Tibial nerve (tissue), 4 donors: ENCODE data around the gene SLC22A12.

Source experiments
- EP300 ChIP-seq, 2 donors: sonication (generic); formaldehyde crosslinking; IDR thresholded peaks; one replicate each; pipeline ENCODE4 v1.6.1; 2017; ENCODE audit warnings: antibody characterized with exemption in 2 of 2, mild to moderate bottlenecking in 1 of 2
- POLR2A ChIP-seq, 2 donors: fragments of 450-650 bp; IDR thresholded peaks; one replicate each; pipeline ENCODE4 v1.6.1; 2017; ENCODE audit warnings: antibody characterized with exemption in 2 of 2, mild to moderate bottlenecking in 2 of 2, moderate library complexity in 2 of 2
- TF ChIP-seq, protein P1 (sequence below), 5 experiments: fragments of 200-600 bp in 3 of 5; fragments of 450-650 bp in 2 of 5; sonication (generic) in 3 of 5; IDR thresholded peaks; one replicate each; pipeline ENCODE4 v1.5.1; 2016 to 2019; ENCODE audit warnings: antibody characterized with exemption in 5 of 5, mild to moderate bottlenecking in 3 of 5, moderate library complexity in 2 of 5

DNA sequence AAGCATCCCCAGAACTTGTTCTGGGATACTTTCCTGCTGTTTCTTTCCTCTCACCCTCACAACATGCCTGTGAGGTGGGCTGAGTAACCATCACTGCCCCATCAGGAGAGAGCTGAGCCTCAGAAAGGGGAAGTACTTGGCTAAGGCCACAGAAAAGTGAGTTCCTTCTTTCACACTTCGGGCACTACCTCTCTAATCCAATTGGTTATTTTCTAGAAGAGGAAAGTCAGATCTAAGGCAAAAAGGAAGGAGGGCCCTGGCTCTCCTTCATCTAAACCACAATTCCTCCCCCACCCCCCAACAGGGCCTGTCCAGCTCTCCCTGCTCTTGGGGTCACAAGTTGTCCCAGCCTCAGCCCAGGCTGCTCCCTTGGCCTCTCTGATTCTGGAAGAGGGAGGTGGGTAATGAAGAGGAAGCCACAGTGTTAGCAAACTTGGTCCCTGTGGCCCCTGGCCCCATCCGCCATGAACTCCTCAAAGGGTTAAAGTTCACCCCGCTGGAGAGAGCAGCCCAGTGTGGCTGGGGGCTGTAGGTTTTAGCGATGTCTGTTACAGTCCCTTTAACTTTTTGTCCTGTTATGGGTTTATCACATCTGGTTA, 34.0 kb downstream of the SLC22A12 start:
- TF ChIP-seq, protein P1, sequence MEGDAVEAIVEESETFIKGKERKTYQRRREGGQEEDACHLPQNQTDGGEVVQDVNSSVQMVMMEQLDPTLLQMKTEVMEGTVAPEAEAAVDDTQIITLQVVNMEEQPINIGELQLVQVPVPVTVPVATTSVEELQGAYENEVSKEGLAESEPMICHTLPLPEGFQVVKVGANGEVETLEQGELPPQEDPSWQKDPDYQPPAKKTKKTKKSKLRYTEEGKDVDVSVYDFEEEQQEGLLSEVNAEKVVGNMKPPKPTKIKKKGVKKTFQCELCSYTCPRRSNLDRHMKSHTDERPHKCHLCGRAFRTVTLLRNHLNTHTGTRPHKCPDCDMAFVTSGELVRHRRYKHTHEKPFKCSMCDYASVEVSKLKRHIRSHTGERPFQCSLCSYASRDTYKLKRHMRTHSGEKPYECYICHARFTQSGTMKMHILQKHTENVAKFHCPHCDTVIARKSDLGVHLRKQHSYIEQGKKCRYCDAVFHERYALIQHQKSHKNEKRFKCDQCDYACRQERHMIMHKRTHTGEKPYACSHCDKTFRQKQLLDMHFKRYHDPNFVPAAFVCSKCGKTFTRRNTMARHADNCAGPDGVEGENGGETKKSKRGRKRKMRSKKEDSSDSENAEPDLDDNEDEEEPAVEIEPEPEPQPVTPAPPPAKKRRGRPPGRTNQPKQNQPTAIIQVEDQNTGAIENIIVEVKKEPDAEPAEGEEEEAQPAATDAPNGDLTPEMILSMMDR (IDR thresholded peaks at IDR 0.05): no peak
- TF ChIP-seq EP300 (IDR thresholded peaks at IDR 0.05): no peak
- no peak for TF ChIP-seq POLR2A (IDR thresholded peaks at IDR 0.05)
